ENCODE data around the gene GGPS1.

DNA sequence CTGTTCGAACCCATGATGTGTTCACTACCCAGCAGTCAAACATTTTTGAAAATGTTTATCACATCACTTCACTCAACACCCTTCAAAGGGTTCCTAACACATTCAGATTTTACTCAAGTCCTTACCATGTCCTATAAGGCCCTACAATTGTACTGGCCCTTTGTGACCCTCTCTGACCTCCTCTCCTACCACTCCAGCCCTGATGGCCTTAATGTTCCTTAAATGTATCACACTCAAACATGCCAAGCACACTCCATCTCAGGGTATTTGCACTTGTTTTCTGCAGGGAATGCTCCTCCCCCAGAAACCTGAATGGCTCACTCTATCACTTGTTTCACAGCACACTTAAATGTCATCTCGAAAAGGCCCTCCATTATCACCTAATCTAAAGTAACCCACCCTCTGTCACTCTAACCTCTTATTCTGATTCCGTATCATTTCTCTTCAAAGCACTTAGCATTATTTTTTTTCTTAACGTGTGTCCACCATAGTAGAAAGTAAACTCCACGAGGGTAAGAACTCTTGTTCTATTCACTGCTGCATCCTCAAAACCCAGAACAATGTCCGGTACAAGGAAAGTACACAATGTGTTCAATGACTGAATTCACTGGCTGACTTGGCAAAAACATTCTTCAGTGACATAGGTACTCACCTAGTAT lies 7.7 kb upstream of the GGPS1 start:
- TF ChIP-seq, protein P1, sequence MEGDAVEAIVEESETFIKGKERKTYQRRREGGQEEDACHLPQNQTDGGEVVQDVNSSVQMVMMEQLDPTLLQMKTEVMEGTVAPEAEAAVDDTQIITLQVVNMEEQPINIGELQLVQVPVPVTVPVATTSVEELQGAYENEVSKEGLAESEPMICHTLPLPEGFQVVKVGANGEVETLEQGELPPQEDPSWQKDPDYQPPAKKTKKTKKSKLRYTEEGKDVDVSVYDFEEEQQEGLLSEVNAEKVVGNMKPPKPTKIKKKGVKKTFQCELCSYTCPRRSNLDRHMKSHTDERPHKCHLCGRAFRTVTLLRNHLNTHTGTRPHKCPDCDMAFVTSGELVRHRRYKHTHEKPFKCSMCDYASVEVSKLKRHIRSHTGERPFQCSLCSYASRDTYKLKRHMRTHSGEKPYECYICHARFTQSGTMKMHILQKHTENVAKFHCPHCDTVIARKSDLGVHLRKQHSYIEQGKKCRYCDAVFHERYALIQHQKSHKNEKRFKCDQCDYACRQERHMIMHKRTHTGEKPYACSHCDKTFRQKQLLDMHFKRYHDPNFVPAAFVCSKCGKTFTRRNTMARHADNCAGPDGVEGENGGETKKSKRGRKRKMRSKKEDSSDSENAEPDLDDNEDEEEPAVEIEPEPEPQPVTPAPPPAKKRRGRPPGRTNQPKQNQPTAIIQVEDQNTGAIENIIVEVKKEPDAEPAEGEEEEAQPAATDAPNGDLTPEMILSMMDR (IDR thresholded peaks at IDR 0.05): no peak
- TF ChIP-seq EZH2 (IDR thresholded peaks at IDR 0.05; ENCODE audit: borderline replicate concordance, insufficient read depth, low read depth, low read length, poor library complexity, severe bottlenecking): no peak

Measured in B cell (primary cell).